A673 (cell line): Measurements from ENCODE around the gene HAGH. TPM values are rescaled to one million over a fixed set of nuclear protein-coding genes. Genes with fewer than 3 reads are reported as not detected.

Source experiments
- BruUV-seq: library from RNA; stranded (reverse); fragments of 400-500 nt; replicated peaks from 2 replicates; lab custom pipeline; 2021; lab: Mats Ljungman, UMichigan
- CTCF ChIA-PET: fragments of 300-600 bp; sonication (Branson Sonifier 250); formaldehyde crosslinking; loops from one replicate; lab custom pipeline; 2022; ENCODE audit warnings: antibody characterized with exemption; lab: Charles Lee
- POLR2A ChIA-PET: fragments of 300-600 bp; sonication (Branson Sonifier 250); formaldehyde crosslinking; loops from one replicate; lab custom pipeline; 2022; ENCODE audit warnings: antibody characterized with exemption; ENCODE audit not compliant: low non-redundant PET; lab: Charles Lee
- DNase-seq: peaks from one replicate; pipeline ENCODE4 v3.0.0-alpha.2; 2015; ENCODE audit warnings: low spot score
- H3K27ac ChIP-seq: fragments of 200-600 bp; sonication (generic); 2 replicates; pipeline ENCODE4 v1.5.1; 2016; ENCODE audit warnings: mixed run types, low read depth, mild to moderate bottlenecking, mixed read lengths, antibody characterized with exemption, low read length; ENCODE audit not compliant: poor library complexity, severe bottlenecking
- H3K27me3 ChIP-seq: fragments of 200-600 bp; sonication (generic); replicated peaks from 2 replicates; pipeline ENCODE4 v1.6.1; 2017; ENCODE audit warnings: mixed run types, low read depth, mild to moderate bottlenecking, mixed read lengths, antibody characterized with exemption, low read length; ENCODE audit not compliant: insufficient read depth, poor library complexity
- H3K36me3 ChIP-seq: fragments of 200-600 bp; sonication (generic); 2 replicates; pipeline ENCODE4 v1.6.1; 2016; ENCODE audit warnings: mixed run types, mild to moderate bottlenecking, mixed read lengths, antibody characterized with exemption, low read length; ENCODE audit not compliant: insufficient read depth, poor library complexity, severe bottlenecking
- H3K4me1 ChIP-seq: fragments of 200-600 bp; sonication (generic); 2 replicates; pipeline ENCODE4 v1.6.1; 2017; ENCODE audit warnings: mixed run types, mild to moderate bottlenecking, mixed read lengths, antibody characterized with exemption, low read length; ENCODE audit not compliant: insufficient read depth, poor library complexity, severe bottlenecking
- H3K4me3 ChIP-seq: fragments of 200-600 bp; sonication (generic); 2 replicates; pipeline ENCODE4 v1.5.1; 2016; ENCODE audit warnings: low read depth, mixed run types, mild to moderate bottlenecking, mixed read lengths, low read length; ENCODE audit not compliant: poor library complexity, severe bottlenecking
- H3K9me3 ChIP-seq: fragments of 200-600 bp; sonication (generic); 2 replicates; pipeline ENCODE4 v1.6.1; 2016; ENCODE audit warnings: mixed run types, low read depth, mild to moderate bottlenecking, mixed read lengths, antibody characterized with exemption, low read length; ENCODE audit not compliant: poor library complexity, severe bottlenecking
- CTCF ChIP-seq: fragments of 300-800, 200-600 bp; sonication (generic); conservative IDR thresholded peaks from 2 replicates; pipeline ENCODE4 v1.5.1; 2017; ENCODE audit warnings: low read depth, mild to moderate bottlenecking, antibody characterized with exemption, low read length, moderate library complexity, mixed read lengths
- EZH2 ChIP-seq: fragments of 200-600 bp; sonication (generic); IDR thresholded peaks from 2 replicates; pipeline ENCODE4 v1.6.1; 2017; ENCODE audit warnings: borderline replicate concordance, low read depth, mild to moderate bottlenecking, mixed read lengths, antibody characterized with exemption, low read length; ENCODE audit not compliant: poor library complexity, severe bottlenecking
- intact Hi-C: fragments of 100-400 bp; cut with micrococcal nuclease; formaldehyde crosslinking; loops from one replicate; pipeline ENCODE4 v1.10.0; 2022; ENCODE audit not compliant: unreplicated experiment
- total RNA-seq: library from RNA; stranded (reverse); gene quantifications from 2 replicates; pipeline ENCODE4 v1.2.3, GENCODE V29; 2021

The HAGH gene
- total RNA-seq, 1 experiment from 2014 or later, result 14.4 TPM

GRCh38 chr16:1761751-1762150, 64.9 kb downstream of the HAGH start:
- ChIA-PET CTCF (no interaction called here), POLR2A (no interaction called here)
- Histone ChIP-seq H3K36me3 (peaks cover 15% of the 10 kb centered on the region), H3K27ac (no peak overlapping the region), H3K9me3 (no peaks in the 10 kb centered on the region), H3K4me3 (no peak overlapping the region), H3K4me1 (no peaks in the 10 kb centered on the region), H3K27me3 (no peaks in the 10 kb centered on the region)
- DNase-seq, result no peak
- no peak for TF ChIP-seq CTCF
- no peak for TF ChIP-seq EZH2
- no TSS peak for BruUV-seq
- intact Hi-C loops, result no loop called here

GRCh38 chr16:1760911-1761310, 65.7 kb downstream of the HAGH start:
- Histone ChIP-seq H3K36me3 (peaks cover 13% of the 10 kb centered on the region), H3K9me3 (no peaks in the 10 kb centered on the region), H3K4me1 (no peaks in the 10 kb centered on the region), H3K27ac (no peak overlapping the region), H3K27me3 (no peaks in the 10 kb centered on the region), H3K4me3 (no peak overlapping the region)
- DNase-seq, result no peak
- ChIA-PET POLR2A (no interaction called here), CTCF (no interaction called here)
- no peak for TF ChIP-seq EZH2
- TF ChIP-seq CTCF, result no peak
- intact Hi-C loops, result no loop called here
- BruUV-seq, result no TSS peak

- intact Hi-C loops, result no loop called here
- CTCF ChIA-PET, result no interaction called here
- no peak for DNase-seq
- Histone ChIP-seq H3K27ac (no peak overlapping the region), H3K4me3 (no peak overlapping the region), H3K9me3 (no peaks in the 10 kb centered on the region), H3K27me3 (no peaks in the 10 kb centered on the region), H3K36me3 (peaks cover 8% of the 10 kb centered on the region), H3K4me1 (no peaks in the 10 kb centered on the region)
- no TSS peak for BruUV-seq
- no peak for TF ChIP-seq CTCF
- no peak for TF ChIP-seq EZH2
- POLR2A ChIA-PET, result no interaction called here
Measured at GRCh38 chr16:1759511-1759910, 67.1 kb downstream of the HAGH start.
